ENCODE results near the gene ZCWPW2. TPM values are rescaled to one million over a fixed set of nuclear protein-coding genes. Genes with fewer than 3 reads are reported as not detected.

The ZCWPW2 gene
- total RNA-seq, 6 experiments from 2014 or later = 0.18 to 0.24 (median 0.20) TPM; not detected in 3

DNA sequence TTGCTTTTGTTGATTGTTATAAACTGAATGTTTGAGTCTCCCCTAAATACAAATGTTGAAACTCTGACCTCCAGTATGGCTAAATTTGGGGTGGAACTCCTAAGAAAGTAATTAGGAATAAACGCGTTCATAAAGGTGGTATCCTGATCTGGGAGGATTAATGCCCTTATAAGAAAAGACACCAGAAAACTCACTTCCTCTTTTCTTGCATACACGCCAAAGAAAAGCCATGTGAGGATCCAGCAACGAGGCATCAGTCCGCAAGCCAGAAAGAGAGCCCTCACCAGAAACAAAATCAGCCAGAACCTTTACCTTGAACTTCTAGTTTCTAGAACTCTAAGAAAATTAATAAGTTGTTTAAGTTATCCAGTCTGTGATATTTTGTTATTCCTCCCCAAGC lies 37.5 kb downstream of the ZCWPW2 start:
- 91% methylated on average over 5 of the region's 5 CpGs for WGBS (ENCODE audit: insufficient coverage, low coverage, low lambda C conversion rate, missing lambda C conversion rate)
- no peak for ATAC-seq
- no peaks in the 10 kb centered on the region for H3K27me3 ChIP-seq

DNA sequence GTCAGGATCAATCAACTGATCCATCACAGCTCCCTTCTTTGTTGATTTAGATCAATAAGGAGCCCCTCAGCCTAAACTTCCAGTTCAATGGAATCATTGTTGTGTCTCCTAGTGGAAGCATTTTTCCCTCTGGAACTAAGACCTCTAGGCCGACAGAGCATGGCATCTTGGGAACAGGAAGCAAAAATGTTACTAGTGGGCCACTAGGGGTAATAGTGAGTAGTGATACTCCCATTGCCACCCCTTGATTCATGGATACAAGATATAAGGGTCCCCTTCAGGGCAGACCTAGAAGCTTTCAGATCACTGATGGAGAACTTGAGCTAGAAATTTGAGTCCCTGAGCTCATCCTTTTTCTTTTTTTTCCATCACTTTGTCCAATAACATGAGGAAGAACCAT lies 40.5 kb downstream of the ZCWPW2 start:
- DNase-seq (no peak), ATAC-seq (no peak)
- Histone ChIP-seq H3K4me1 (no peaks in the 10 kb centered on the region), H3K27ac (no peak overlapping the region), H3K27me3 (no peaks in the 10 kb centered on the region), H3K4me3 (no peak overlapping the region), H3K9me3 (peaks cover 0 to 4% (median 0%) of the 10 kb centered on the region in 4 donors), H3K36me3 (no peaks in the 10 kb centered on the region)
- no peak for TF ChIP-seq POLR2A (IDR thresholded peaks at IDR 0.05)
- TF ChIP-seq, protein P1, sequence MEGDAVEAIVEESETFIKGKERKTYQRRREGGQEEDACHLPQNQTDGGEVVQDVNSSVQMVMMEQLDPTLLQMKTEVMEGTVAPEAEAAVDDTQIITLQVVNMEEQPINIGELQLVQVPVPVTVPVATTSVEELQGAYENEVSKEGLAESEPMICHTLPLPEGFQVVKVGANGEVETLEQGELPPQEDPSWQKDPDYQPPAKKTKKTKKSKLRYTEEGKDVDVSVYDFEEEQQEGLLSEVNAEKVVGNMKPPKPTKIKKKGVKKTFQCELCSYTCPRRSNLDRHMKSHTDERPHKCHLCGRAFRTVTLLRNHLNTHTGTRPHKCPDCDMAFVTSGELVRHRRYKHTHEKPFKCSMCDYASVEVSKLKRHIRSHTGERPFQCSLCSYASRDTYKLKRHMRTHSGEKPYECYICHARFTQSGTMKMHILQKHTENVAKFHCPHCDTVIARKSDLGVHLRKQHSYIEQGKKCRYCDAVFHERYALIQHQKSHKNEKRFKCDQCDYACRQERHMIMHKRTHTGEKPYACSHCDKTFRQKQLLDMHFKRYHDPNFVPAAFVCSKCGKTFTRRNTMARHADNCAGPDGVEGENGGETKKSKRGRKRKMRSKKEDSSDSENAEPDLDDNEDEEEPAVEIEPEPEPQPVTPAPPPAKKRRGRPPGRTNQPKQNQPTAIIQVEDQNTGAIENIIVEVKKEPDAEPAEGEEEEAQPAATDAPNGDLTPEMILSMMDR (IDR thresholded peaks at IDR 0.05) = no peak
- 71% methylated on average over 1 of the region's 1 CpG for WGBS (ENCODE audit: insufficient coverage, low coverage, low lambda C conversion rate, missing lambda C conversion rate)
- intact Hi-C loops (cut with DNase I) = no loop called here

More for the DNA sequence above, 37.5 kb downstream of the ZCWPW2 start:
- intact Hi-C loops (cut with DNase I) = no loop called here
- Histone ChIP-seq H3K9me3 (no peaks in the 10 kb centered on the region), H3K36me3 (no peaks in the 10 kb centered on the region), H3K27ac (no peak overlapping the region), H3K4me3 (no peak overlapping the region), H3K4me1 (no peaks in the 10 kb centered on the region)
- TF ChIP-seq POLR2A (IDR thresholded peaks at IDR 0.05) = no peak
- TF ChIP-seq, protein P1 (IDR thresholded peaks at IDR 0.05) = no peak
- no peak for DNase-seq

DNA sequence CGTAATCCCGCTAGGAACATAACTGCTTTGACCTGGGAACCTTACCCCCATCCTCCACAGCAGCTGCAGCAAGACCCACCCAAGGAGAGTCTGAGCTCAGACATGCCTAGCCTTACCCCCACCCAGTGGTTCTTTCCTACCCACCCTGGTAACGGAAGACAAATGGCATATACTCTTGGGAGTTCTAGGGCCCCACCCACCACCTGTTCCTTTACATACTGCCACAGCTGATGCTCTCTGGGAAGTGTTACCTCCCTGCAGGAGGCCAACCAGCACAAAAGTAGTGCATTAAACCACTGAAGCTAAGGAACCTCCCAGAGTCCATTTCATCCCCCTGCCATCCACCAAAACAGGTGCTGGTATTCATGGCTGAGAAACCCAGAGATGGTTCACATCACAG lies 50.7 kb downstream of the ZCWPW2 start:
- no peak for ATAC-seq

DNA sequence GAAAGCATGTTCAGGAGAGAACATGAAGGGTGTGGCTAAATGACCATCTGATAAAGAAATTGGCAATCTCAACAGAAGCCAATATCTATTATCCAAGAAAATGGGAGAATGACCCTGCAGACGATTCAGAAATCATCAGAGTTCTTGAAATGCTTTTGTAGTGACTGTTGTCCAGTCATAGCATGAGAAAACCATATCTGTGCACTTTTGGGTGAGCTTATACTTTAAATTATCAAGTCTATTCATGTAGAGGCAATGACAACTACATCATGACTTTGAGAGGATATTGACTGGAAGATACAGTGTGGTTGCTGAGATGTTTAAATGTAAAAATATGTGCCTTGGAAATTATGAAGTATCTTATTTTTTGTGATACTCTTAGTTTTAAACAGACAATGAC lies 57.7 kb downstream of the ZCWPW2 start:
- no peaks in the 10 kb centered on the region for H3K36me3 ChIP-seq
- 44% methylated on average over 1 of the region's 1 CpG for WGBS (ENCODE audit: insufficient coverage, low coverage, low lambda C conversion rate, missing lambda C conversion rate)
- TF ChIP-seq, protein P1 (IDR thresholded peaks at IDR 0.05) = no peak
- TF ChIP-seq POLR2A (IDR thresholded peaks at IDR 0.05) = no peak
- DNase-seq (no peak), ATAC-seq (no peak)
- no peaks in the 10 kb centered on the region for H3K27me3 ChIP-seq
- intact Hi-C loops (cut with DNase I) = no loop called here
- H3K4me1 ChIP-seq = no peaks in the 10 kb centered on the region
- H3K9me3 ChIP-seq = no peaks in the 10 kb centered on the region
- H3K4me3 ChIP-seq = no peak overlapping the region
- H3K27ac ChIP-seq = no peak overlapping the region

More for the DNA sequence above, 50.7 kb downstream of the ZCWPW2 start:
- TF ChIP-seq POLR2A (IDR thresholded peaks at IDR 0.05) = no peak
- TF ChIP-seq, protein P1 (IDR thresholded peaks at IDR 0.05) = no peak
- Histone ChIP-seq H3K9me3 (peaks cover 0 to 7% (median 0%) of the 10 kb centered on the region in 4 donors), H3K4me3 (no peak overlapping the region), H3K36me3 (no peaks in the 10 kb centered on the region), H3K27ac (no peak overlapping the region), H3K4me1 (no peaks in the 10 kb centered on the region), H3K27me3 (no peaks in the 10 kb centered on the region)
- no CpG with 5 or more reads among the region's 3 CpGs for WGBS (ENCODE audit: insufficient coverage, low coverage, low lambda C conversion rate, missing lambda C conversion rate)
- intact Hi-C loops (cut with DNase I) = no loop called here
- DNase-seq = no peak

DNA sequence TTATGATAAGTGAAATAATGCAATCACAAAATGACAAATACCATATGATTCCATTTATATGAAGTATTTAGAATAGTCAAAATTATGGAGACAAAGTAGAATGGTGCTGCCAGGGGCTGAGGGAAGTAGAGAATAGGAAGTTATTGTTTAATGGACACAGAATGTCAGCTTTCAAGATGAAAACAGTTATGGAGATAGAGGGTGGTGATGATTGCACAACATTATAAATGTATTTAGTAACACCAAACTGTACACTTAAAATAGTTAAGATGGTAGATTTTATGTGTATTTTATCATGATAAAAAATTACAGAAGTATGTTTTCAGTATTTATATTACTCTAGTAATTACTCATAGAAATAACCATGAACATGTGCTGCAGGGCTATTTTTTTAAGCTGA lies 100.9 kb downstream of the ZCWPW2 start:
- intact Hi-C loops (cut with DNase I) = no loop called here
- H3K36me3 ChIP-seq = no peaks in the 10 kb centered on the region
- no peak overlapping the region for H3K4me3 ChIP-seq

More for the DNA sequence above, 100.9 kb downstream of the ZCWPW2 start:
- Histone ChIP-seq H3K27me3 (no peaks in the 10 kb centered on the region), H3K9me3 (no peaks in the 10 kb centered on the region), H3K4me1 (no peaks in the 10 kb centered on the region), H3K27ac (no peak overlapping the region)
- DNase-seq (no peak), ATAC-seq (no peak)
- TF ChIP-seq, protein P1 (IDR thresholded peaks at IDR 0.05) = no peak
- no peak for TF ChIP-seq POLR2A (IDR thresholded peaks at IDR 0.05)
